LNCAP (cell line): ENCODE data around the gene MEGF9.

Source experiments
- TF ChIP-seq, protein P1 (sequence below): fragments of 450-650 bp; IDR thresholded peaks from 2 replicates; pipeline ENCODE4 v1.5.1; 2017; ENCODE audit warnings: mild to moderate bottlenecking

Gene MEGF9

DNA sequence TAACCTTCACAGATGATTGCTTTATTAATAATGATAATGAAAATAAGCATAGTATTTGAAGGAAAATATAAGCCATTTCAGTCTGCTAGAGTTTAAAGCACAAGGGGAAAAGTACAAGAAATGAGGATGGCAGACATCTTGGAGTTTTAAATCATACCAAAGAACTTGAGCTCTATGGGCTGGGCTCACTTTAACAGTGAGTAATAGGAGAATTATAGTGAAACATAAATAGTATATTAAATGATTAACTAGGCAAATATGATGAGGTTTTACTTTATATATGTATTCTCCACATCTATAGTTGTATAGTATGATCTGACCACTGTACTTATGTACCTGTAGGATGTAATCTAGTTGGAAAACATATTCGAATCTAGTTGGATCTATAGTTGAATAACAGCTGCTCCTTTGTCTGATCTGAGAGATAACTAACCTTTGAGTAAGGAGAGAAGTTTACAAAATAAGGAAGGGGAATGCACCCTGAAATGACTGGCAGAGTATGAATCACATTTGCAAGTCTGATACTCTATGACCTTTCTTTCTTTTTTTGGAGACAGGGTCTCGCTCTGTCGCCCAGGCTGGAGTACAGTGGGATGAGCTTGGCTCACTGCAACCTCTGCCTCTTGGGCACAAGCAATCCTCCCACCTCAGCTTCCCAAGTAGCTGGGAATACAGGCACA is 17.6 kb downstream of the MEGF9 start:
- TF ChIP-seq, protein P1, sequence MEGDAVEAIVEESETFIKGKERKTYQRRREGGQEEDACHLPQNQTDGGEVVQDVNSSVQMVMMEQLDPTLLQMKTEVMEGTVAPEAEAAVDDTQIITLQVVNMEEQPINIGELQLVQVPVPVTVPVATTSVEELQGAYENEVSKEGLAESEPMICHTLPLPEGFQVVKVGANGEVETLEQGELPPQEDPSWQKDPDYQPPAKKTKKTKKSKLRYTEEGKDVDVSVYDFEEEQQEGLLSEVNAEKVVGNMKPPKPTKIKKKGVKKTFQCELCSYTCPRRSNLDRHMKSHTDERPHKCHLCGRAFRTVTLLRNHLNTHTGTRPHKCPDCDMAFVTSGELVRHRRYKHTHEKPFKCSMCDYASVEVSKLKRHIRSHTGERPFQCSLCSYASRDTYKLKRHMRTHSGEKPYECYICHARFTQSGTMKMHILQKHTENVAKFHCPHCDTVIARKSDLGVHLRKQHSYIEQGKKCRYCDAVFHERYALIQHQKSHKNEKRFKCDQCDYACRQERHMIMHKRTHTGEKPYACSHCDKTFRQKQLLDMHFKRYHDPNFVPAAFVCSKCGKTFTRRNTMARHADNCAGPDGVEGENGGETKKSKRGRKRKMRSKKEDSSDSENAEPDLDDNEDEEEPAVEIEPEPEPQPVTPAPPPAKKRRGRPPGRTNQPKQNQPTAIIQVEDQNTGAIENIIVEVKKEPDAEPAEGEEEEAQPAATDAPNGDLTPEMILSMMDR: no peak

GRCh38 chr9:120694559-120694958 is 19.7 kb downstream of the MEGF9 start:
- TF ChIP-seq, protein P1: no peak

DNA sequence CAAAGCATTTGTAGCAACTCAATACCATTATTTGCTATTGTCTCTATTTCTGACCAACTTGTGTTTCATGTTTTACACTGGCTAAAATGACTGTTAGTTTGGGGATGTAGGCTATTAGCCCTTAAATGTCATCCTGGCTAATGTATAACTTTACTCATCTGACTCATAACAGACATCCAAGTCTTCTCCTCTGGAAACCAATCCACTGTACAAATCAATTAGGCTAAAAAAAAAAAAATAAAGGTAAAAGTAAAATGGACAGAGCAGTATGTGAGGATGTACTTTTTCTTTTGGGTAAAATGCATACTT is 20.6 kb downstream of the MEGF9 start:
- TF ChIP-seq, protein P1: no peak

DNA sequence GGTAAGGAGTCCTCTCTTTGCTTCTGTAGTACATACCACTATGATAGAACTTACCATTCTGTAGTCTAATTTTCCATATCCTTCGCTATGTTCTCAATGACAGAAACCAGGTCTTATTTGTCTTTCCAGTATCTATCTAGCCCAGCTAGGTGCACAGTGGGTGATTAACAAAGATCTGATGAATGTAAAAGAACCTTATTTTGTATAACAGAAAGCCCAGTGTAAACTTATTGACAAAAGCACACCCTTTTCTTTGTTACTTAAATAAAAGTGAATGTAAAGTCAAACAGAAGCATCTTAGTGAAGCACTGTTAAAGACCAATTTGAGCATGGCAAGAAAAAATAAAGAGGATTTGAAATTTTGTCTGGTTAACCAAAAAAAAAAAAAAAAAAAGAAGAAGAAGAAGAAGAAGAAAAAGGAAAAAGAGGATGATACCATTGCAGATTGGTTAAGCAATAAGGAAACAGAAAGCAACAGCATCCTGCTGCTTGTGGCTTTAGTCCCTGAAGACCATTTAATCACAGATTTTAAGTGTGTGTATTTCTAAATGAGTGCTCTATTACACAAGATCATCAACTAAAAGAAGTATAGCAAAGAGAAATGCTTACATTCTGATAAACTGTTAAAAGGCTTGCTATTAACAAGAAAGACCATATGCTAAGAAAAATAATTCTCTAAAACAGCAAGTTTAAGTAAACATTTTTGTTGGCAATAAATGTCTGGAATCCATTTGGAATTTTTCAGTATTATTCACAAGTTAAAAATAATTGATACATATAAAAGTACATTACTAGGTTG is 21.2 kb downstream of the MEGF9 start:
- TF ChIP-seq, protein P1: no peak

DNA sequence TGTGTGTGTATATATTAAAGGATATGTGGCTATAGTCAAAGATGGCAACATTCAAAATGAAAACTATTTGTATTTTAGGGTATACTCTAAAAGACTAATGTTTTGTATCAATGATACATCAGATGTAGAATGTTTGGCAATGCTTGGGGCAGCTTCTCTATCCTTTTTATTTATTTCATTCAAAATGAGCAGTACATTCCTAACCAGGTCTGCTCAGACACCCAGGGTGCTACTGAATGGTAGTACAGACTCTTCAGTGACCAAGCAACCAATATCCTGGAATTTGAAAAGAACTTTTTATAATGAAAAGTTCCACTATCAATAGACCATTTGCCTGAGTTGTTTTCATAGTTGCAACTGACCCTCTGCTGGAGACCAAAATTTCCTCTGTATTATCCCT is 23.9 kb downstream of the MEGF9 start:
- TF ChIP-seq, protein P1: no peak

GRCh38 chr9:120689860-120690259 is 24.4 kb downstream of the MEGF9 start:
- TF ChIP-seq, protein P1: no peak

DNA sequence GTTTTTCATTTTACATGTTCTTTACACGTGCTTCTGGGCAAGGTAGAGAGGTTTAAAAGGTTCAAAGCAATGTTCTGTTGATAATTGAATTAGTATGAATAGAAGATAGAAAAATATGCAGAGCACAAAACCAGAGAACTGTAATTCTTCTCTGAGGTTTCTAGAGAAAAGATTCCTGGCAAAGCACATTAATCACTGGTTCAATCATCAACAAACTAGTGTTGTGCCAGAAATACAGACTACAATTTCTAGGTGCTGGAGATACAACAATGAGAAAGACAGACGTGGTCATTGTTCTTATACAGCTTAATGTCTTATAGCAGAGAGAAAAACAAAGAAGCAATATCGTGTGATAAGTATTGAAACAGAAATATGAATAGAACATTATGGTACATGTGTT is 25.5 kb downstream of the MEGF9 start:
- TF ChIP-seq, protein P1: no peak
